K562 (cell line): ENCODE results near the gene SKAP1. TPM values are rescaled to one million over a fixed set of nuclear protein-coding genes. Genes with fewer than 3 reads are reported as not detected.

ENCODE experiments used
- ATAC-seq: fragments of 200-7000 bp; cut with Tn5 transposase; 3 replicates; pipeline ENCODE4 v1.9.1; 2020; ENCODE audit warnings: moderate library complexity
- BruUV-seq: library from RNA; stranded (reverse); fragments of 400-500 nt; replicated peaks from 2 replicates; lab custom pipeline; 2021; lab: Mats Ljungman, UMichigan
- CTCF ChIA-PET: fragments of 300-600 bp; formaldehyde crosslinking; extraction: SDS; loops from one replicate; lab custom pipeline; 2021; ENCODE audit warnings: low intra/inter-chr PET ratio; lab: Yijun Ruan, JAX
- POLR2A ChIA-PET: fragments of 300-600, 350-650 bp; sonication (Branson Sonifier 250); formaldehyde crosslinking; extraction: SDS; loops from one replicate; lab custom pipeline; 2021; ENCODE audit warnings: antibody characterized with exemption, inconsistent platforms; lab: Yijun Ruan, JAX
- DNase-seq, 4 experiments: peaks; one replicate each; pipeline versions ENCODE4 v3.0.0 to v3.0.0-alpha.2; 2011 to 2018; ENCODE audit warnings: low spot score in 3 of 4, mixed read lengths in 3 of 4; ENCODE audit errors: extremely low read depth in 1 of 4
- FAIRE-seq: peaks from 2 replicates; lab custom pipeline; 2011; peaks lifted over from hg19 to GRCh38; lab: Jason Lieb, UNC
- H2AFZ ChIP-seq: 2 replicates; pipeline ENCODE4 v1.6.0; 2011; ENCODE audit warnings: low read depth, low read length, control low read depth, inconsistent platforms
- H3K27ac ChIP-seq: fragments of 200-600 bp; 3 replicates; pipeline ENCODE4 v1.8.0; 2011; ENCODE audit warnings: low read depth, mild to moderate bottlenecking, control low read depth, inconsistent platforms, low read length, moderate library complexity, mixed read lengths; ENCODE audit errors: extremely low read depth
- H3K27me3 ChIP-seq, 2 experiments: fragments of 300-600 bp in 1 of 2; 2 replicates in 1 of 2; 3 replicates in 1 of 2; pipeline versions ENCODE4 v1.6.0 to v1.8.0; 2011; ENCODE audit warnings: inconsistent platforms in 2 of 2, low read length in 2 of 2, mild to moderate bottlenecking in 1 of 2, mixed read lengths in 1 of 2, moderate library complexity in 1 of 2; ENCODE audit not compliant: control insufficient read depth in 2 of 2, insufficient read depth in 2 of 2
- H3K36me3 ChIP-seq: fragments of 300-600 bp; 3 replicates; pipeline ENCODE4 v1.8.0; 2011; ENCODE audit warnings: mild to moderate bottlenecking, low read length, inconsistent platforms; ENCODE audit not compliant: control insufficient read depth, insufficient read depth
- H3K4me1 ChIP-seq, 2 experiments: fragments of 200-600 bp in 1 of 2; replicated peaks in 1 of 2; 2 replicates in 1 of 2; 3 replicates in 1 of 2; pipeline versions ENCODE4 v1.5.1 to v1.8.0; 2011; ENCODE audit warnings: inconsistent platforms in 2 of 2, low read length in 2 of 2, mild to moderate bottlenecking in 1 of 2, mixed read lengths in 1 of 2, moderate library complexity in 1 of 2; ENCODE audit not compliant: control insufficient read depth in 2 of 2, insufficient read depth in 2 of 2
- H3K4me2 ChIP-seq: 2 replicates; pipeline ENCODE4 v1.6.1; 2011; ENCODE audit warnings: low read length, control low read depth, inconsistent platforms, mixed read lengths; ENCODE audit not compliant: insufficient read depth
- H3K4me3 ChIP-seq: fragments of 200-600 bp; sonication (generic), shearing (Covaris generic); 2 replicates; pipeline ENCODE4 v1.5.1; 2016; ENCODE audit warnings: control low read depth, inconsistent platforms
- H3K79me2 ChIP-seq: fragments of 200-600 bp; 3 replicates; pipeline ENCODE4 v1.8.0; 2011; ENCODE audit warnings: low read length, inconsistent platforms; ENCODE audit not compliant: control insufficient read depth, insufficient read depth
- H3K9ac ChIP-seq, 2 experiments: 2 replicates each; pipeline versions ENCODE4 v1.6.0 to v1.6.1; 2011; ENCODE audit warnings: low read depth in 2 of 2, low read length in 2 of 2, control low read depth in 1 of 2, inconsistent platforms in 1 of 2, mild to moderate bottlenecking in 1 of 2, mixed read lengths in 1 of 2; ENCODE audit not compliant: insufficient read depth in 1 of 2
- H3K9me1 ChIP-seq: one replicate; pipeline ENCODE4 v1.6.0; 2011; ENCODE audit warnings: inconsistent platforms, mild to moderate bottlenecking, low read length, moderate library complexity; ENCODE audit not compliant: control insufficient read depth, insufficient read depth
- H3K9me3 ChIP-seq: replicated peaks from 2 replicates; pipeline ENCODE4 v1.5.1; 2011; ENCODE audit warnings: low read depth, low read length, inconsistent platforms; ENCODE audit not compliant: control insufficient read depth, insufficient read depth
- H4K20me1 ChIP-seq: replicated peaks from 2 replicates; pipeline ENCODE4 v1.6.1; 2011; ENCODE audit warnings: low read length, inconsistent platforms, mixed read lengths; ENCODE audit not compliant: control insufficient read depth, insufficient read depth
- CBX2 ChIP-seq: fragments of 200-600 bp; sonication (generic); IDR thresholded peaks from one replicate; pipeline ENCODE4 v1.6.1; 2012; ENCODE audit warnings: mild to moderate bottlenecking, low read length, inconsistent platforms; ENCODE audit not compliant: insufficient read depth, poor library complexity, severe bottlenecking
- CBX8 ChIP-seq: fragments of 200-600 bp; sonication (generic); IDR thresholded peaks from 2 replicates; pipeline ENCODE4 v1.6.1; 2012; ENCODE audit warnings: borderline replicate concordance, mixed run types, low read depth, mild to moderate bottlenecking, moderate library complexity, mixed read lengths, low read length, control low read depth, inconsistent platforms; ENCODE audit not compliant: poor library complexity, severe bottlenecking; ENCODE audit errors: extremely low read depth
- GATA2 ChIP-seq: sonication (generic); formaldehyde crosslinking; IDR thresholded peaks from 2 replicates; pipeline ENCODE4 v1.4.0; 2020; ENCODE audit warnings: mild to moderate bottlenecking, missing genetic modification reagents
- ZNF174 ChIP-seq: fragments of 250-450 bp; sonication (Bioruptor Pico); IDR thresholded peaks from 2 replicates; pipeline ENCODE4 v1.4.0; 2020; ENCODE audit warnings: mild to moderate bottlenecking
- WGBS: fragments of 100-300 bp; shearing (Covaris generic); methylation state at CpG from one replicate; pipeline ENCODE4 v1.1.6; 2016; ENCODE audit warnings: low coverage, mixed read lengths; ENCODE audit not compliant: insufficient coverage; ENCODE audit errors: missing lambda C conversion rate; 5-methylcytosine and 5-hydroxymethylcytosine counted together
- in situ Hi-C: fragments of 300-500 bp; cut with MboI; formaldehyde crosslinking; loops from 4 replicates; pipeline ENCODE4 v1.15.0; 2018; ENCODE audit warnings: inconsistent platforms, mixed read lengths
- intact Hi-C: fragments of 100-400 bp; cut with micrococcal nuclease; formaldehyde crosslinking; loops from 2 replicates; pipeline ENCODE4 v1.14.2; 2022
- polyA plus RNA-seq, 8 experiments: library from polyadenylated mRNA; depleted of rRNA in 4 of 8; stranded (reverse) in 5 of 8; unstranded in 3 of 8; fragments of >200 nt; fragmentation: Nextera tagmentation in 2 of 8; fragmentation: Illumina TruSeq in 1 of 8; extraction: Ambion mirVana in 2 of 8; extraction: Trizol in 1 of 8; gene quantifications; 2 replicates each; pipeline versions ENCODE4 v1.2.1 to v1.2.3, GENCODE V29; 2011 to 2014; ENCODE audit warnings: inconsistent platforms in 1 of 8, missing spikeins in 1 of 8
- total RNA-seq, 7 experiments: library from RNA; depleted of rRNA in 6 of 7; stranded (reverse); fragments of >200 nt in 6 of 7; fragmentation: Illumina TruSeq in 2 of 7; extraction: Trizol in 2 of 7; gene quantifications; 2 replicates each; pipeline versions ENCODE4 v1.2.1 to v1.2.3, GENCODE V29; 2011 to 2021; ENCODE audit warnings: low replicate concordance in 1 of 7

The SKAP1 gene
- total and polyA plus RNA-seq, 9 of the 15 experiments (the other 6 are each of a cell fraction or from before 2014, with no cell fraction given), result 0.06 to 0.80 (median 0.10) TPM; not detected in 4

DNA sequence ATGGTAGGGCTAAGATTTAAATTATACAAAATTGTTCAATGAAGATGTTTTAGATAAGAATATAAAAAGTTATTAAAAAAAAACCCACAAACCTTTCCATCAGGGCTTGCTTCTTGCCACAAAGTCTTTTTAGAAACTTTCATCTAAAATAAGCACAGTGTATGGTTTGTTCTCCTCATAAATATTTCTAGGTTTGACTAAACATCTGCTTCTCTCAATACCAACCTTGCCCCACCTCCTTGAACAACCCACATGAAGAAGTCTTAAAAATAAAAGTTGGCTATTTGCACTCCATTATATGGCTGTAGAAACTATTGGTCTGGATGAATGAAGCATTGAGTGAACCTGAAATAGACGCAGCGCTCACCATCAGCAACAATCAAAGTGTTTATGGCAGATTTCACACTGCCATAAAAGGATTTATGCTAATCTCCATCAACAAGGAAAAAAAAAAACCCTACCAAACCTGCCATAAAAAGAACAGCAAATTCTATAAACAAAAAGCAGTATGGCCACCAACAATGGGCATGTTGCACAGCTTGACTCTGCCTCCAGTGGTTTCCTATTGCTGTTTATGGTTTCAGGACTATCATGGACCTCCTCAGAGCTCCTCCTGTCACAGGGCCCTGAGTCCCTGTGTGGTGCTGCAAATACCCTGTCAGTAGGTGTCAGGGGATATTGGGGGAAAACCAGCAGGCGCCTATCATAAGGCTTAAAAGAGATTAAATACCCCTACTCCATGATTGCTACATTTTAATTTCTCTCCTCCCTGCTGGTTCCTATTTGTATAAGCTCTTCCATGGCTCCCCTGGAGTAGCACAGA is 284.8 kb downstream of the SKAP1 start:
- H3K36me3 ChIP-seq, result no peaks in the 10 kb centered on the region
- H3K4me2 ChIP-seq, result no peak overlapping the region
- POLR2A ChIA-PET, result interaction anchor here (0.7 to 1.0 kb wide), 2 partner anchors 9 to 120 kb away, joined by 3 read pairs; no protein-coding TSS in a partner anchor
- DNase-seq (no peak), ATAC-seq (no peak), FAIRE-seq (no peak)
- peaks cover 35 to 53% of the 10 kb centered on the region in 2 experiments for H3K27me3 ChIP-seq
- no peaks in the 10 kb centered on the region for H3K9me1 ChIP-seq
- no peak overlapping the region for H2AFZ ChIP-seq
- in situ Hi-C loops, result loop anchor here (5.0 kb wide), 1 partner anchor 118 kb away; no protein-coding TSS in a partner anchor
- H3K79me2 ChIP-seq, result no peaks in the 10 kb centered on the region
- H3K4me1 ChIP-seq, result peaks cover 7 to 20% of the 10 kb centered on the region in 2 experiments; a peak in 4 of 5 replicates
- no peaks in the 10 kb centered on the region for H4K20me1 ChIP-seq
- CTCF ChIA-PET, result interaction anchor here (0.6 kb wide), 1 partner anchor 1095 kb away, joined by 3 read pairs; no protein-coding TSS in a partner anchor
- H3K9ac ChIP-seq, result no peak overlapping the region
- H3K4me3 ChIP-seq, result no peak overlapping the region
- intact Hi-C loops, result no loop called here
- TF ChIP-seq ZNF174 (CRISPR knock-in tag), result no peak
- 14% methylated on average over 3 of the region's 3 CpGs for WGBS
- no peaks in the 10 kb centered on the region for H3K9me3 ChIP-seq
- no TSS peak for BruUV-seq
- H3K27ac ChIP-seq, result no peak overlapping the region

DNA sequence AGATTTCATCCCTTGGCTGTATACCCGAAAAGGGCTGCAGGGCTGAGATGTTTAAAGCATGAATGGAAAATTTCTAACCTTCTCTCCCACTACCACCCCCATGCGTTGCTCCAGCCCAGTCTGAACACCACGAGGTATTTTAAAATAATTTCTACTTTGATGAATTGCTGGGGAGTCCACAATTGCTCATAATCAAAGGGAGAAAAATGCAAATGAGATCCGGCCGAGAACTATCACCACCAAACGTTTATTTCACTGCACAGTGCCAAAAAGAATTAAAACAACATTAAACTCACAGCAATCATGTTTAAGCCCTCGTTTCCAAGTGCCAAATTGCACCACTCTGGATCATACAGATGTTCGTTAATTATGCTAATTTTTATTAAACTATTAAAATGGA is 285.8 kb downstream of the SKAP1 start:
- FAIRE-seq (no peak), DNase-seq (no peak), ATAC-seq (no peak)
- Histone ChIP-seq H3K79me2 (no peaks in the 10 kb centered on the region), H3K36me3 (no peaks in the 10 kb centered on the region), H4K20me1 (no peaks in the 10 kb centered on the region), H3K4me2 (no peak overlapping the region), H3K4me3 (no peak overlapping the region), H2AFZ (no peak overlapping the region), H3K4me1 (peaks cover 7 to 14% of the 10 kb centered on the region in 2 experiments; a peak in 4 of 5 replicates), H3K9ac (no peak overlapping the region), H3K27me3 (peaks cover 36 to 49% of the 10 kb centered on the region in 2 experiments; a peak in 4 of 5 replicates), H3K27ac (no peak overlapping the region), H3K9me3 (no peaks in the 10 kb centered on the region), H3K9me1 (no peaks in the 10 kb centered on the region)
- BruUV-seq, result no TSS peak
- in situ Hi-C loops, result loop anchor here (5.0 kb wide), 1 partner anchor 117 kb away; no protein-coding TSS in a partner anchor
- ChIA-PET POLR2A (no interaction called here), CTCF (interaction anchor here (0.6 kb wide), 1 partner anchor 1096 kb away, joined by 3 read pairs; no protein-coding TSS in a partner anchor)
- TF ChIP-seq CBX8 (no peak), CBX2 (peak; percentile 70), GATA2 (no peak)
- WGBS, result 2% methylated on average over 8 of the region's 8 CpGs
- intact Hi-C loops, result no loop called here
